GM06990 (cell line): ENCODE measurements around the gene NIPA2.

Experiments
- DNase-seq: peaks from one replicate; pipeline ENCODE4 v3.0.0-alpha.2; 2011; ENCODE audit not compliant: insufficient read length; ENCODE audit errors: extremely low read depth
- H3K27me3 ChIP-seq: replicated peaks from 2 replicates; pipeline ENCODE4 v1.6.0; 2011; ENCODE audit warnings: low read length; ENCODE audit not compliant: control insufficient read depth, insufficient read depth
- H3K36me3 ChIP-seq: 2 replicates; pipeline ENCODE4 v1.5.1; 2011; ENCODE audit warnings: low read length; ENCODE audit not compliant: control insufficient read depth, insufficient read depth
- H3K4me3 ChIP-seq: replicated peaks from 2 replicates; pipeline ENCODE4 v1.5.1; 2011; ENCODE audit warnings: low read depth, mild to moderate bottlenecking, control low read depth, low read length
- TF ChIP-seq, protein P1 (sequence below): IDR thresholded peaks from 2 replicates; pipeline ENCODE4 v1.5.1; 2011; ENCODE audit warnings: low read length, control low read depth, mild to moderate bottlenecking, inconsistent platforms; ENCODE audit not compliant: insufficient read depth, poor library complexity, severe bottlenecking

Gene NIPA2

DNA sequence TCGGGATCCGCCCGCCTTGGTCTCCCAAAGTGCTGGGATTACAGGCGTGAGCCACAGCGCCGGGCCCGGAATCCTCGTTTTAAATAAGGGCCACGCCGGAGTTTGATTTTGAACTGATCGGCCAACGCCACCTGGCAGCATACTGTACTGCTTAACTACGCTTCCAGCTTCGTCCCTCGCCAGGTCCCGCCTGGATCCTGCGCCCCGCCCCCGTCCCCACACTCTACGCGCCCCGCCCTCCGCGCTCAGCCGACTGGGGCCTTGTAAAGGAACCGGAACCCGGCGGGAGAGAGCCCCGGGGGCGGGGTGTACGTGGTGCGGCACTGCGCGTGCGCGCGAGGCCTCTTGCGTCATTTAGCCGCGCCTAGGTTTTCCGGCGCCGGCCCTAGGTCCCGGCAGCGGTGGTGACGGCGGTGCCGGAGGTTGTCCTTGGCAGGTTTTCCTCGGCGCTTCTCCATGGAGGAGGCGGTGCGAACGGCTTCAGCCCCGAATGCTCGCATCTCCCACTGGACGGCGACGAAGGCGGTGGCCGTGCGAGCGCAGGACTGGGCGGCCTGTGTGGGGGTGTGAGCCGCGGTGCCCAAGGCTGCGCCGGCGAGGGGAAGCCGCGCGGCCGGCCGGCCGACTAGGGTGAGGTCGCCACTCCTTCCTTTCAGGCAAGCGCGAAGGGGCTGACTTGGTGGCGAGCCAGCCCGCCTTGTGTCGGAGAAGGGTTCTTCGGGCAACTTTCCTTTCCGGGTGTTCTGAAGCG lies at the start of gene NIPA2:
Gene NIPA2, plus strand, starts transcription at position 375 of the 751 bp plus-strand sequence. CDS start 13,066 bp downstream, outside the sequence.
- TF ChIP-seq, protein P1, sequence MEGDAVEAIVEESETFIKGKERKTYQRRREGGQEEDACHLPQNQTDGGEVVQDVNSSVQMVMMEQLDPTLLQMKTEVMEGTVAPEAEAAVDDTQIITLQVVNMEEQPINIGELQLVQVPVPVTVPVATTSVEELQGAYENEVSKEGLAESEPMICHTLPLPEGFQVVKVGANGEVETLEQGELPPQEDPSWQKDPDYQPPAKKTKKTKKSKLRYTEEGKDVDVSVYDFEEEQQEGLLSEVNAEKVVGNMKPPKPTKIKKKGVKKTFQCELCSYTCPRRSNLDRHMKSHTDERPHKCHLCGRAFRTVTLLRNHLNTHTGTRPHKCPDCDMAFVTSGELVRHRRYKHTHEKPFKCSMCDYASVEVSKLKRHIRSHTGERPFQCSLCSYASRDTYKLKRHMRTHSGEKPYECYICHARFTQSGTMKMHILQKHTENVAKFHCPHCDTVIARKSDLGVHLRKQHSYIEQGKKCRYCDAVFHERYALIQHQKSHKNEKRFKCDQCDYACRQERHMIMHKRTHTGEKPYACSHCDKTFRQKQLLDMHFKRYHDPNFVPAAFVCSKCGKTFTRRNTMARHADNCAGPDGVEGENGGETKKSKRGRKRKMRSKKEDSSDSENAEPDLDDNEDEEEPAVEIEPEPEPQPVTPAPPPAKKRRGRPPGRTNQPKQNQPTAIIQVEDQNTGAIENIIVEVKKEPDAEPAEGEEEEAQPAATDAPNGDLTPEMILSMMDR, result peak; percentile 15
- DNase-seq, result peak; percentile 99
- Histone ChIP-seq H3K27me3 (no peaks in the 10 kb centered on the region), H3K36me3 (peaks cover 3% of the 10 kb centered on the region), H3K4me3 (peak within 1 kb of the TSS; percentile 94)

- TF ChIP-seq, protein P1, result no peak
- no peak overlapping the region for H3K4me3 ChIP-seq
- DNase-seq, result no peak
- H3K36me3 ChIP-seq, result no peaks in the 10 kb centered on the region
- H3K27me3 ChIP-seq, result no peaks in the 10 kb centered on the region
Observed at GRCh38 chr15:22794063-22794462, 44.4 kb upstream of the NIPA2 start.

- no peak for DNase-seq
Observed at GRCh38 chr15:22794621-22795167, 43.8 kb upstream of the NIPA2 start.

GRCh38 chr15:22795206-22796063 lies 43.0 kb upstream of the NIPA2 start:
- TF ChIP-seq, protein P1, result no peak
- H3K36me3 ChIP-seq, result no peaks in the 10 kb centered on the region
- no peaks in the 10 kb centered on the region for H3K27me3 ChIP-seq
- H3K4me3 ChIP-seq, result no peak overlapping the region; the same call in 1 of the 2 replicates
- DNase-seq, result no peak

More at GRCh38 chr15:22794621-22795167, 43.8 kb upstream of the NIPA2 start:
- TF ChIP-seq, protein P1, result no peak
- H3K36me3 ChIP-seq, result no peaks in the 10 kb centered on the region
- H3K4me3 ChIP-seq, result no peak overlapping the region
- H3K27me3 ChIP-seq, result no peaks in the 10 kb centered on the region

DNA sequence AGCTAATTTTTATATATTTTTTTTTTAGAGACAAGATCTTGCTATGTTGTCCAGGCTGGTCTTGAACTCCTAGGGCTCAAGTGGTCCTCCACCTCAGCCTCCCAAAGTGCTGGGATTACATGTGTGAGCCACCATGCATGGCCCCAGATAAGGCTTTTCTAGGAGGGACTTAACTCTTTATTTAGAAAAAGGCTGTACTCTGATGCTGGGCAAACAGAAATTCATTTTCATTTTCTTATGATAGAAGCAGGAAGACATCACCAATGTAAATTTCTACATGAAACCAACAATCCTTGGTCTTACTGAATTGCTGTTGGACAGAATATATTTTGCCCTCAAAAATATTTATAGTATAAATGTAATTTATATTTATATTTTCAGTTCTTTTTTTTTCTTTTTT lies 42.4 kb upstream of the NIPA2 start:
- TF ChIP-seq, protein P1, result no peak
- Histone ChIP-seq H3K4me3 (peak overlapping the region; percentile 55), H3K27me3 (no peaks in the 10 kb centered on the region), H3K36me3 (no peaks in the 10 kb centered on the region)
- no peak for DNase-seq
